HG03521 (cell line): ENCODE results near the gene SCAPER.

Source experiments
- ATAC-seq: cut with Tn5 transposase; IDR thresholded peaks from one replicate; pipeline ENCODE4 v1.9.1; 2021; ENCODE audit warnings: mild to moderate bottlenecking, moderate library complexity; ENCODE audit not compliant: unreplicated experiment

Gene SCAPER

GRCh38 chr15:76377751-76378150 is 527.4 kb downstream of the SCAPER start:
- no peak for ATAC-seq

- ATAC-seq, result no peak
Observed at GRCh38 chr15:76377217-76377616, 527.9 kb downstream of the SCAPER start.

GRCh38 chr15:76376816-76377215 is 528.3 kb downstream of the SCAPER start:
- ATAC-seq, result no peak

GRCh38 chr15:76376029-76376428 is 529.1 kb downstream of the SCAPER start:
- ATAC-seq, result no peak

GRCh38 chr15:76368122-76368621 is 537.0 kb downstream of the SCAPER start:
- ATAC-seq, result no peak

GRCh38 chr15:76366714-76367113 is 538.4 kb downstream of the SCAPER start:
- ATAC-seq, result no peak

- ATAC-seq, result no peak
Observed at GRCh38 chr15:76363251-76363650, 541.9 kb downstream of the SCAPER start.

GRCh38 chr15:76360416-76360815 is 544.7 kb downstream of the SCAPER start:
- ATAC-seq, result no peak

- ATAC-seq, result no peak
Observed at GRCh38 chr15:76359152-76359551, 546.0 kb downstream of the SCAPER start.

- ATAC-seq, result no peak
Observed at GRCh38 chr15:76358453-76358852, 546.7 kb downstream of the SCAPER start.

- ATAC-seq, result no peak
Observed at GRCh38 chr15:76354823-76355440, 550.2 kb downstream of the SCAPER start.

GRCh38 chr15:76353903-76354302 is 551.2 kb downstream of the SCAPER start:
- no peak for ATAC-seq

GRCh38 chr15:76353023-76353577 is 552.0 kb downstream of the SCAPER start:
- ATAC-seq, result no peak

- no peak for ATAC-seq
Observed at GRCh38 chr15:76349301-76350070, 555.7 kb downstream of the SCAPER start.

- no peak for ATAC-seq
Observed at GRCh38 chr15:76347482-76348055, 557.6 kb downstream of the SCAPER start.

GRCh38 chr15:76346669-76347481 is 558.3 kb downstream of the SCAPER start:
- ATAC-seq, result no peak

GRCh38 chr15:76345880-76346668 is 559.1 kb downstream of the SCAPER start:
- no peak for ATAC-seq

GRCh38 chr15:76345583-76345879 is 559.6 kb downstream of the SCAPER start:
- ATAC-seq, result no peak

GRCh38 chr15:76344893-76345582 is 560.1 kb downstream of the SCAPER start:
- ATAC-seq, result no peak
